ENCODE results near the gene GPR87. TPM values are rescaled to one million over a fixed set of nuclear protein-coding genes. Genes with fewer than 3 reads are reported as not detected.

Gene GPR87
- polyA plus RNA-seq, 4 donors: 0.14 to 0.24 TPM; not detected in 2

- no peak for DNase-seq (ENCODE audit: low read depth in 4 of 4, low spot score in 3 of 4)
Measured at GRCh38 chr3:151285940-151286339, 30.7 kb downstream of the GPR87 start.

- peak in 2 of 4 donors; percentile 28 to 33 for DNase-seq (ENCODE audit: low read depth in 4 of 4, low spot score in 3 of 4)
Measured at GRCh38 chr3:151283907-151284461, 32.6 kb downstream of the GPR87 start.

GRCh38 chr3:151283387-151283786 lies 33.2 kb downstream of the GPR87 start:
- no peak for DNase-seq (ENCODE audit: low read depth in 4 of 4, low spot score in 3 of 4)

- peak in 2 of 4 donors; percentile 21 to 22 for DNase-seq (ENCODE audit: low read depth in 4 of 4, low spot score in 3 of 4)
Measured at GRCh38 chr3:151282921-151283320, 33.7 kb downstream of the GPR87 start.

GRCh38 chr3:151281671-151282324 lies 34.8 kb downstream of the GPR87 start:
- DNase-seq (ENCODE audit: low read depth in 4 of 4, low spot score in 3 of 4): no peak

GRCh38 chr3:151278230-151278629 lies 38.4 kb downstream of the GPR87 start, which contains the start of gene P2RY14:
TSS of gene P2RY14 (minus strand) at chr3:151278542. CDS start at chr3:151214316, 64,226 bp downstream.
- no peak for DNase-seq (ENCODE audit: low read depth in 4 of 4, low spot score in 3 of 4)

GRCh38 chr3:151276687-151277042 lies 40.0 kb downstream of the GPR87 start:
- DNase-seq (ENCODE audit: low read depth in 4 of 4, low spot score in 3 of 4): no peak

- no peak for DNase-seq (ENCODE audit: low read depth in 4 of 4, low spot score in 3 of 4)
Measured at GRCh38 chr3:151276038-151276686, 40.5 kb downstream of the GPR87 start.

- DNase-seq (ENCODE audit: low read depth in 4 of 4, low spot score in 3 of 4): no peak
Measured at GRCh38 chr3:151275091-151275490, 41.5 kb downstream of the GPR87 start.

GRCh38 chr3:151269631-151270030 lies 47.0 kb downstream of the GPR87 start:
- no peak for DNase-seq (ENCODE audit: low read depth in 4 of 4, low spot score in 3 of 4)

- no peak for DNase-seq (ENCODE audit: low read depth in 4 of 4, low spot score in 3 of 4)
Measured at GRCh38 chr3:151268267-151269235, 48.1 kb downstream of the GPR87 start.

- no peak for DNase-seq (ENCODE audit: low read depth in 4 of 4, low spot score in 3 of 4)
Measured at GRCh38 chr3:151267066-151267465, 49.6 kb downstream of the GPR87 start.

GRCh38 chr3:151265866-151266265 lies 50.8 kb downstream of the GPR87 start:
- no peak for DNase-seq (ENCODE audit: low read depth in 4 of 4, low spot score in 3 of 4)

- DNase-seq (ENCODE audit: low read depth in 4 of 4, low spot score in 3 of 4): no peak
Measured at GRCh38 chr3:151265166-151265565, 51.5 kb downstream of the GPR87 start.

- no peak for DNase-seq (ENCODE audit: low read depth in 4 of 4, low spot score in 3 of 4)
Measured at GRCh38 chr3:151264605-151265004, 52.0 kb downstream of the GPR87 start.

GRCh38 chr3:151262871-151263525 lies 53.6 kb downstream of the GPR87 start:
- no peak for DNase-seq (ENCODE audit: low read depth in 4 of 4, low spot score in 3 of 4)

GRCh38 chr3:151259664-151260063 lies 57.0 kb downstream of the GPR87 start:
- DNase-seq (ENCODE audit: low read depth in 4 of 4, low spot score in 3 of 4): no peak

GRCh38 chr3:151256749-151257148 lies 59.9 kb downstream of the GPR87 start:
- no peak for DNase-seq (ENCODE audit: low read depth in 4 of 4, low spot score in 3 of 4)

GRCh38 chr3:151248772-151249337 lies 67.8 kb downstream of the GPR87 start:
- no peak for DNase-seq (ENCODE audit: low read depth in 4 of 4, low spot score in 3 of 4)

Data from left renal pelvis (tissue), 4 donors.